PFSK-1 (cell line): ENCODE results near the gene PRSS16. TPM values are rescaled to one million over a fixed set of nuclear protein-coding genes. Genes with fewer than 3 reads are reported as not detected.

Source experiments
- FOXP2 ChIP-seq: optimal IDR thresholded peaks from 2 replicates; pipeline ENCODE3; 2011; ENCODE audit warnings: borderline replicate concordance, control low read depth, inconsistent platforms; ENCODE audit not compliant: insufficient read depth; ENCODE audit errors: extremely low read length, extremely low read depth
- POLR2AphosphoS5 ChIP-seq: IDR thresholded peaks from 2 replicates; pipeline ENCODE4 v1.6.1; 2012; ENCODE audit warnings: low read depth, mild to moderate bottlenecking, control low read depth, low read length, moderate library complexity
- REST ChIP-seq, 2 experiments: IDR thresholded peaks; 2 replicates each; pipeline versions ENCODE4 v1.6.1 to v1.8.0; 2011 to 2012; ENCODE audit warnings: low read depth in 2 of 2, low read length in 2 of 2, control low read depth in 1 of 2, inconsistent platforms in 1 of 2, mild to moderate bottlenecking in 1 of 2, moderate library complexity in 1 of 2; ENCODE audit not compliant: insufficient read depth in 1 of 2
- SIN3A ChIP-seq: IDR thresholded peaks from 2 replicates; pipeline ENCODE4 v1.6.1; 2012; ENCODE audit warnings: mild to moderate bottlenecking, low read length, moderate library complexity, borderline replicate concordance; ENCODE audit not compliant: insufficient read depth
- TAF1 ChIP-seq: IDR thresholded peaks from 2 replicates; pipeline ENCODE4 v1.6.1; 2012; ENCODE audit warnings: low read length, control low read depth, borderline replicate concordance; ENCODE audit not compliant: insufficient read depth
- polyA plus RNA-seq: library from polyadenylated mRNA; unstranded; fragments of >200 nt; gene quantifications from one replicate; pipeline ENCODE4 v1.2.1, GENCODE V29; 2012; ENCODE audit warnings: low read depth, missing spikeins; ENCODE audit not compliant: insufficient read length

Gene PRSS16
- not detected for polyA plus RNA-seq

- no peak for TF ChIP-seq REST (IDR thresholded peaks at IDR 0.05; ENCODE audit: insufficient read depth in 1 of 2, low read depth in 2 of 2, low read length in 2 of 2)
- TF ChIP-seq FOXP2: no peak
- no peak for TF ChIP-seq POLR2AphosphoS5
- TF ChIP-seq TAF1: no peak
These were observed at the start of gene PRSS16 for GRCh38 chr6:27247133-27247836. Gene PRSS16, plus strand, starts transcription at chr6:27247701. Its CDS starts 37 bp downstream, at chr6:27247738.

DNA sequence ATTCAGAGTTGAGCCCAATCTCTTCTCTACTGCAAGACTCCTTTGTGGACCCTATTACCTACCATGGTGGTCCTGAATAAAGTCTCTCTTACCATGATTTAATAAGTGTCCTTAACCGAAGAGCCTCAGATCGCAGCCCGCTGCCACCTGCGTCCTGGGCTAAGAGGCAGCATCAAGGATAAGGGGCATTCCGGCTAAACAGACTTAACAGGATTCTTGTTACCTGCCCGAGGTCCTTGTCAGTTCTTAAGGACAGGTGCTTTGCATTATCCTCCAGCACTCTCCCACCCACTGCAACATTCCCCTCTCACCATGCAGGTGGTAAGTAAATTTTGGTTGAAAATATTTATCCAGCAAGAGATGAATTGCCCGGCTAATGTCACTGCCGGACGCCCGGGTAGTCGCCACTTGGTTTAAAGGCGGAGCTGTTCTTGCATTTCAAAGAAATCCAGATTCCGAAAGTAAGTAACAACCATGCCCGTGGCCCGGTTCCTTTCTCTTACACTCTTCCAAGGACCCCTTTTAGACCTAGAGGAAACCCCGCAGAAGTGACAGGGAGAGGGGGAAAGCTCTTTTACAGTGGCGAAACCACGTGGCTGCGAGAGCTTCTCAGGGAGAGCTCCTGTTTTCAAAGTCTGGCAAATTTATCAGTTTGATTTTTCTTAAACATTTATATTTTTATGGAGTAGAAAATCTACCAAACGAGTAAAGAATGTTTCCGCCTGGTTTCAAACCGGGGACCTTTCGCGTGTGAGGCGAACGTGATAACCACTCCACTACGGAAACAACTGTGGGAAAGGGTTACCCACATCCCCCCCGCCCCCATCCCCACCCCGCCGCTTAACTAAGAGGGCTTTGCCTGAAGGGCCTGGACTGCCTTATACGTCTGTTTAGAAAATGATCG, 41.9 kb upstream of the PRSS16 start:
- TF ChIP-seq TAF1 (no peak), REST (IDR thresholded peaks at IDR 0.05; ENCODE audit: insufficient read depth in 1 of 2, low read depth in 2 of 2, low read length in 2 of 2) (no peak), SIN3A (no peak), POLR2AphosphoS5 (no peak), FOXP2 (no peak)

- TF ChIP-seq SIN3A: no peak
- no peak for TF ChIP-seq FOXP2
- no peak for TF ChIP-seq TAF1
- no peak for TF ChIP-seq POLR2AphosphoS5
- no peak for TF ChIP-seq REST (IDR thresholded peaks at IDR 0.05; ENCODE audit: insufficient read depth in 1 of 2, low read depth in 2 of 2, low read length in 2 of 2)
These were observed 40.7 kb upstream of the PRSS16 start for GRCh38 chr6:27206806-27207205.

- no peak for TF ChIP-seq POLR2AphosphoS5
- TF ChIP-seq TAF1: no peak
- TF ChIP-seq SIN3A: no peak
- no peak for TF ChIP-seq REST (IDR thresholded peaks at IDR 0.05; ENCODE audit: insufficient read depth in 1 of 2, low read depth in 2 of 2, low read length in 2 of 2)
These were observed 39.5 kb upstream of the PRSS16 start for GRCh38 chr6:27208042-27208441.
